GM19467 (cell line): Measurements from ENCODE around the gene RUBCN.
"Not testable (repeated sequence)": the region's sequence is repeated elsewhere in the genome, so short reads cannot be mapped to it uniquely, and the experiment has no call there.

ENCODE experiments used
- ATAC-seq: cut with Tn5 transposase; IDR thresholded peaks from one replicate; pipeline ENCODE4 v1.9.1; 2021; ENCODE audit warnings: mild to moderate bottlenecking, moderate library complexity; ENCODE audit not compliant: unreplicated experiment

RUBCN gene

DNA sequence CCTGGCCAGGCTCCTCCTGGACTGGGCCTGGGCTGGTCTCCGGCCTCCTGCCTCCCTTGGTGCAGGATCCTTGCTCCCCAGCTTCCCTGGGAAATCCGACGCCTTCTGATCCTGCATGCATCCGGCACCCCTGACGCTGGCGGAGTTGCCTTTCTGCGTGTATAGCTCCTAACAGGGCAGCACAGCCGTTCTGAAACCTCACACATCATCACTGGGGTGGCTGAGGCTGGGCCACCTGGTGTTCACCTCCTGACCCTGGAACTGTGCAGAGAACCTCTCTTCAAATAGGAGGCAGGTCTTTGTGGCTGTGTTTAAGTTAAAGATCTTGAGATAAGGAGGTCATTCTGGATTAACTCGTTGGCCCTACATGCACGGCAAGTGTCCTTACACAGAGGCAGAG lies 77.6 kb downstream of the RUBCN start:
- ATAC-seq, result peak; percentile 44

DNA sequence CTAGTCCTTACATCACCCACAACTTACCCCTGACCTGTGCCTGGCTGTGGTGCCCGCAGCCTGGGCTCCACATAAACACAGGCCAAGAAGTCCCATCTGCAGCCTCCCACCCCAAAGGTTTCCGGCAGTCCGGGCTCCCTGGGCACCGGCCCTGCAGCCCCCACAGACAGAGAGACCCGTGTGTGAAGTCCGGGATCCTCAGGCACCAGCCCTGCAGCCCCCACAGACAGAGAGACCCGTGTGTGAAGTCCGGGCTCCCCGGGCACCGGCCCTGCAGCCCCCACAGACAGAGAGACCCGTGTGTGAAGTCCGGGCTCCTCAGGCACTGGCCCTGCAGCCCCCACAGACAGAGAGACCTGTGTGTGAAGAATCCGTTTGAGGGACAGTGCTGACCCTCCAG lies 78.0 kb downstream of the RUBCN start:
- ATAC-seq, result not testable (repeated sequence)

DNA sequence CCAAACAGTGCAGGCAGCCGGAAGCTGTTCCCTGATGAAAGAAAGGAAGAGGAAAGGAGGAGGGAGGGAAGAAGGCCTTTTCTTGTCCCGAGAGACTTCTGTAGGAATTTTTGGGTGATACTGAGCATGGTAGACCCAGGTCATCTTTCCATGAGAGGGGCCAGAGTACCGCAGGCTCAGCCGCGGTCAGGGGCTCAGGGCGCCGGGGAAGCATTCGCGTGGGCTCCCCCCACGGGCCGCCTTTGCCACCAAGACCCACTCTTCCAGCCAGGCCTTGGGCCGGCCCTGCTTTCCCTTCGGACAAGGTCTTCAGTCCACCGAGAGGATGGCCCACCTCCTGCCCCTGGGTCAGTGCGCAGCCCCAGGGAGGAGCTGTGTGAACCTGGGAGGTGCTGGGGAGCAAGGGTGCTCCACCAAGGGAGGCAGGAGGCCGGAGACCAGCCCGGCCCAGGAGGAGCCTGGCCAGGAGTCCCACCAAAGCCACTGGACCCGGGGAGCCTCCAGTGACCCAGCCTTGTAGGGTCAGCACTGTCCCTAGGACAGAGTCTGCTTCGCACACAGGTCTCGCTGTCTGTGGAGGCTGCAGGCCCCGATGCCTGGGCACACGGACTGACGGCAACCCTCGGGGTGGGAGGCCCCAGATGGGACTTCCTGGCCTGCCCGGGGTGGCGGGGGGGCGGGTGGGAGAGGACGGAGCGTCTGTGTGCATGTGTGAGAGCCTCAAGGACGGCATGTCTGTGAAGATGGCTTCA lies 79.0 kb downstream of the RUBCN start:
- not testable (repeated sequence) for ATAC-seq

DNA sequence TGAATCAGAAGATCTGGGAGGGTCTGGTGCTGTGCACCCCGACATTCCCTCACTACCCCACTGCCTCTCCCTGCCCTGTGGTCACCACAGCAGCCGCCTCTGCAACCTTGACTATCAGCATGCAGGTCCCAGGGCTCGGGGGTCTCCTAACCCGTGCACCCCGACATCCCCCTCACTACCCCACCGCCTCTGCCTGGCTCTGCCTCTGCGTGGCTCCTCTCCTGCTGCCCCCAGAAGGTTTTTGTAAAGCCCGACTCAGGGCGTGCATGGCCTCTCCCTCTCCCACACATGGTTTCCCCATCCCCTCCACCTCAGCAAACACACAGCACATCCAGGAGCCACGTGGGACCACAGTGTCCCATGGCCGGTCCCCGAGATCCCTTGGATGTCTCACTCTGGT lies 79.7 kb downstream of the RUBCN start:
- ATAC-seq, result not testable (repeated sequence)

DNA sequence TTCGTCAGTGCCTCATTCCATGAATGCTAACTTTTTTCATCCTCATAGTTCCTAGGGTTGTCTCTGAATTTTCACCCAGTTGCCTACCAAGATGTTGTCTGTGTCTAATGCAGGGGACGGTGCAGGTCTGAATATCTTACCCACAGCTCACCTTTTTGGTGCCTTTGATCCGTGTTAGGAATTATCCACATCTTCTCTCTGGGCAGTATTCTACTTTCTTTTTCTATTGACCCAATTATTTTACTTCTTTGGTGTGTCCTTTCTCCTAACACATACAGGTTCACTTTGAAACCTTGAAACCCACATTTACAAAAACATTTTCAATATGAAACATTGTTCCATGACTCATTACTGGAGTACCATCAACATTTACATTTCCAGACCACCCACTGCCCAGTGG lies 80.6 kb downstream of the RUBCN start:
- not testable (repeated sequence) for ATAC-seq

DNA sequence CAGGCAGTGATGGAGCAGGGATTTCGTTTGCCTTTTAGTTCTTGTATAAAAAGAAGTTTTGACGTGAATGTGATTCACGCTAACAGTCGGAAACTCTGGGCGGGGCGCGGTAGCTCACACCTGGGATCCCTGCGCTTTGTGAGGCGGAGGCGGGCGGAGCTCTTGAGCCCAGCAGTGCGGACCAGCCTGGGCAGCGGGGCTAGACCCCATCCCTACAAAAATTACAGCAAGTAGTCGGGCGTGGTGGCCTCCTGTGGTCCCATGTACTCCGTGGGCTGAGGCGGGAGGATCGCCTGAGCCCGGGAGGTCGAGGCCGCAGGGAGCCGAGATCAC lies 81.7 kb downstream of the RUBCN start:
- ATAC-seq, result peak; percentile 27

DNA sequence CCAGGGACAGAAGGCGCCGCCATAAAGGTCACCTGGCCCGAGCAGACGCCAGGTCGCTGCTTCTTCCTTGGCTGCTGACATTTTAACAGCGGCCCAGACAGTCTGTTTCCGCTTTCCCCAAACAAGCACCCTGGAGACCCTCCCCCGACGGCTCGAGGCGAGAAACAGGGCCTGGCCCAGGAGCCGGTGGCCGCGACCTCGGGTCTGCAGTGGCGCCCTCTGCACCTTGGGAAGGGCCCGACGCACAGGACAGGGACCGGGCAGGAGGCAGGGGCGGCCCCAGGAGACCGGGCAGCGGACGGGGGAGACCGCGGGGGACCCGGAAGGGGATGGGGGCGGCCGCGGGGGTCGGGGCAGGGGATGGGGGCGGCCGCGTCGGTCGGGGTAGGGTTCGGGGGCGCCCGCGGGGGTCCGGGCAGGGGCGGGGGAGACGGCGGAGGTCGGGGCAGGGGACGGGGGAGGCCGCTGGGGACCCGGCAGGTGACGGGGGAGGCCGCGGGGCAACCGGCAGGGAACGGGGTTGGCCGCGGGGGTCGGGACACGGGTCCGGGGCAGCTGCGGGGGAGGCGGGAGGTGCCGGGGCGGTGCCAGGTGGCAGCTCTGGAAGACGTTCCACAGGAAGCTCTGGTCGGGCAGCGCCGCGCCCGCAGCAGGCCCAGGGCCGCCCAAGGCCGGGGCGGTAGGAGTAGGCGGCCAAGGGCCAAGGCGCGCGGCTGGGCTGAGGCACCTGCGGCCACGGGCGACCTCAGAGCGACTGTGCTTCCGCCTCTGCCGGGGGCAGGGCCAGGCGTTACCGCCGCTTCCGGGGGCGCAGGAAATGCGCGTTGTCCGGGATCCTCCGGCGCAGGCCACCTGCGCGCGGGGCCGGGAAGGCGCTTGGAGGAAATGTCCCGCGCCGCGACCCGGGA lies 82.4 kb downstream of the RUBCN start:
- peak; percentile 95 for ATAC-seq

DNA sequence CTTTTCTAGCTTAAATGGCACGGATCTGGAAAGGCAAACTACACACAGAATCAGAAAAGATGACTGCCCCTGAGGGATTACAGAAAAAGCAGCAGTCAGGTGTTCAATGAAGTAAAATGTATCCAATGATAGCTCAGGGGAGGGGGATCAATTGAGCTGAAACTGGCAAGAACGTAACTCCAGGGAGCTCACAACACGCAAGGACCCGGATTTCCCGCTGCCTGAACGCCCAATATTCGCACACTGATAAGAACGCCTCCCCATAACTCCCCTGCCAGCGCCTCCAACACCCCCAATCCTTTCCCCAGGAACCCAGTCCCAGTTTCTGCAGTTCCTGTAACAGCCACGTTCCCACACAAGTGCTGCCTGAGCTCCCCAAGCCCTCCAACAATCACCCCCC lies 83.8 kb downstream of the RUBCN start:
- ATAC-seq, result not testable (repeated sequence)

DNA sequence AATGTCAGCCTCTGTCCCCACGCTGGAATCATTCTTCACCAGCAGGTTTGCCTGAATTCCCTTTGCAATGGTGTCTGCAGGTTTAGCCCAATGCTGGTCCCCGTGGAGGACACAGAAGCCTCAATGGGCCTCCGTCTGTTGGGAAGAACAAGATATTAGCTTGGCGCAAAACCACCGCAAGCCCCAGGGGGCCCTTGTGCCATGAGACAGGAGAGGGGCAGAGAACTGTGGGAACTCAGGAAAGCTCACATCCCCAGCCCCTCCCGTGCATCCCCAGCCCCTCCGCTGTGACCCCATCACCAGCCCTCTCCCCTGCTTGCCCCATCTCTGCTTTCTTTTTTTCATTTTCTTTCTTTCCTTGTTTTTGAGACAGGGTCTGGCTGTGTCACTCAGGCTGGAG lies 89.1 kb downstream of the RUBCN start:
- not testable (repeated sequence) for ATAC-seq

DNA sequence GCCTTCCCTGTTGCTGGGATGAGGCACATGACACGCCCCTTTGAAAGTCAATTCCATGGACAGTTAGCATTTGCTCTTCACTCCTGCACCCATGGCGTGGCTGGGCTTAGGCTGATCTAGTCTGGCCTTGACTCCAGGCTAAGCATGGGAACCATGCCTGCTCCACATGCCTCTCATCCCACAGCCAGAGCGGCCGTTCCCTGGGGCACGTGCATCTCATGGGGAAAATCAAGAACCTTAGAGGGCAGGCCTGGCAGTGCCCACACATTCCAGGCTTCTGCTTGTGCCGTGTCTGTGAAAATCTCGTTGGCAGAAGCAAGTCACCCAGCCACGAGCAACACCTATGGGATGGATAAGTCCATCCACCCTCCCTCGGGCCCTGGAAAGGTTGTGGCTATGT lies 89.5 kb downstream of the RUBCN start:
- ATAC-seq, result not testable (repeated sequence)

DNA sequence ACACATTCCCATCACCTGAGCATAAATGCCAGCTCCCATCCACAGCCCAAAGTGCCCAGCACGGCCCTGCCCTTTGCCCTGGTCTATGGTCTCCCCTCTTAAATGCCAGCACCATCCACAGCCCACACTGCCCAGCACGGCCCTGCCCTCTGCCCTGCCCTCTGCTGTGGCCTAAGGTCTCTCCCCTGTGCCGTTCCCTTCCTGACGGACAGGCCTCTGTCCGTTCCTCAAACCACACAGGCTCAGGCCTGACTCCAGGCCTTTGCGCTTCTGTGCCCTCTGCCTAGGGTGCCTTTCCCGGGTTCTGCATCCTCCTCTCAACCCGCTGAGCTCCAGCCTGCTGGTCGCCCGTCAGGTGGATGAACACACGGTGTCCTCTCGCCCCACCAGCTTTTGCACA lies 90.4 kb downstream of the RUBCN start:
- ATAC-seq, result not testable (repeated sequence)

DNA sequence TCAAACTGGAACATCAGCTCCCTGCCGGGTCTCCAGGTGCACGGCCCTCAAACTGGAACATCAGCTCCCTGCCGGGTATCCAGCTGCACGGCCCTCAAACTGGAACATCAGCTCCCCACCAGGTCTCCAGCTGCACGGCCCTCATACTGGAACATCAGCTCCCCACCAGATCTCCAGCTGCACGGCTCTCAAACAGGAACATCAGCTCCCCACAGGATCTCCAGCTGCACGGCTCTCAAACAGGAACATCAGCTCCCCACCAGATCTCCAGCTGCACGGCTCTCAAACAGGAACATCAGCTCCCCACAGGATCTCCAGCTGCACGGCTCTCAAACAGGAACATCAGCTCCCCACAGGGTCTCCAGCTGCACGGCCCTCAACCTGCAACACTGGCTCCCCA lies 99.1 kb downstream of the RUBCN start:
- not testable (repeated sequence) for ATAC-seq

DNA sequence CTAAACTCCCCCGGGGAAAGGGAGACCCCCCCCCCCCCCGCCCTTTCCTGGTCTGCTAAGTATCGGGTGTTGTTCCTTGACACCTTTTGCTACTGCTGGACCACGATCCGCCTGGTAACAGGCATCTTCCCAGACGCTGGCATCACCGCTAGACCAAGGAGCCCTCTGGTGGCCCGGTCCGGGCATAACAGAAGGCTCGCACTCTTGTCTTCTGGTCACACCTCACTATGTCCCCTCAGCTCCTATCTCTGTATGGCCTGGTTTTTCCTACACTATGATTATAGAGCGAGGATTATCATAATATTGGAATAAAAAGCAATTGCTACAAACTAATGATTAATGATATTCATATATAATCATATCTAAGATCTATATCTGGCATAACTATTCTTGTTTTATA lies 104.7 kb downstream of the RUBCN start:
- not testable (repeated sequence) for ATAC-seq

DNA sequence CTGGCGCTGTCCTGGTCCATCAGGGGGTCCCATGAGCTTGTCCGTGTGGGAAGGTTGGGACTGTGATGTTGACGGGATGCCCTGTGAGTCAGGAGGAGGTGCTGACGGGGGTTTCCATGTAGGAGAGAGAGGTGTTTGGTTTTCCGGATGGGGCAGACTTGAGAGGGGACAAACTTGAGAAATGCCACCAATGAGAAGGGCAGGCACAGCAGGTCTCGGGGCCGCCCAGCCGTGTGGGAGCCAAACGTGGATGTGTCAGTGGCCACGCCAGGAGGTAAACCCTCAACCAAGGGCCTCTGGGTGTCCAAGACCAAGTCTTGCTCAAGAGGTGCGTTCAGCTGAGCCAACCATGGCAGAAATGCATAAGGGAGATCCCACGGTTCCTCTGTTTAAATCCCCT lies 105.9 kb downstream of the RUBCN start:
- not testable (repeated sequence) for ATAC-seq

DNA sequence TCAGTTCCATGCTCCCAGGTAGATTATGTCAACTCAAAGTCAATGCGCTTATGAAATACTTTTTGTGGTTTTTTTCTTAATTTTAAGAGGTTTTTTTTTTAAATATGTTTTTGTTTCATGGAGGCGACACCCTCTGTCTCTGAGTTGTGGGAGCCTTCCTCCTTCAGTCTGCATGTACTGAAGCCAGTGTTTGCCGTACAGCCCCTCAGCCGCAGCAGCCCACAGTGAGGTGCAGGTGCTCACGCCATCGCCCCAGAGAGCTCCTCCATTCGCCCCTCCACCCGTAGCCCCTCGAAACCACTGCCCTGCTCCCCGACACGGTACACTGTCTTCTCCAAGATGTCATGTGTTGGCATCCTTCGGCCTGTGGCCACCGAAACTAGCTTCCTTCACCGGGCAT lies 107.4 kb downstream of the RUBCN start:
- not testable (repeated sequence) for ATAC-seq

DNA sequence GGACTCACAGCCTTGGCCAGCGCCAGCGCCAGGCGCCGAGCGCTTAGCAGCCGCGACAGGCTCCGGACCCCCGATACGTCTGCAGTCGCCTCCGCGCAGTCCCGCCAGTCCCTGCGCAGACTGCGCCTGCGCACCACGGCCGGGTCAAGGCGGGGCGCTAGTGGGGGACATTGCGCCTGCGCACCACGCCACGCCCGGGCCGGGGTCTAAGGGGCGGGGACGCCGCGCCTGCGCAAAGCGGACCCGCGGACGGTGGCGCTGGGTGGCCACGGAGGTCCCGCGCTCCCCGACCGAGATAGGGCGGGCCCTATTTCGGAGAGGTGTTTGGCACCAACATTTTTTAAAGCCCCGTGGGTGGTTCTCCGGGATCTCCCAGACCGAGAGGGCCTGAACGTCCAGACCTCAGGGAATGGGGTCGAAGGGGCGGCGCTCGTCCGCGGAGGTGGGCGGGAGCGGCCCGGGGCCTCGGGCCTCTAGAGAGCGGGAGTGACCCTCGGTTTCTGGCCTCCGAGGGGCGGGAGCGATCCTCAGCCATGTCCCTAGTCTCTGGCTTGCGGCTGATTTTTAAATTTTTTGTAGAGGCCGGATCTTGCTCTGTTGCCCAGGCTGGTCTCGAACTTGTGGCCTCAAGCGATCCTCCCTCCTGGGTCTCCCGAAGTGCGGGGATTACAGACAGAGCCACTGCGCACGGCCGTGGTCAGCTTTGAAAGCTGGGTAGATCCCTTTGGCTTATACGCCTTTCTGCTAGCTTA lies 108.8 kb downstream of the RUBCN start:
- peak; percentile 84 for ATAC-seq

DNA sequence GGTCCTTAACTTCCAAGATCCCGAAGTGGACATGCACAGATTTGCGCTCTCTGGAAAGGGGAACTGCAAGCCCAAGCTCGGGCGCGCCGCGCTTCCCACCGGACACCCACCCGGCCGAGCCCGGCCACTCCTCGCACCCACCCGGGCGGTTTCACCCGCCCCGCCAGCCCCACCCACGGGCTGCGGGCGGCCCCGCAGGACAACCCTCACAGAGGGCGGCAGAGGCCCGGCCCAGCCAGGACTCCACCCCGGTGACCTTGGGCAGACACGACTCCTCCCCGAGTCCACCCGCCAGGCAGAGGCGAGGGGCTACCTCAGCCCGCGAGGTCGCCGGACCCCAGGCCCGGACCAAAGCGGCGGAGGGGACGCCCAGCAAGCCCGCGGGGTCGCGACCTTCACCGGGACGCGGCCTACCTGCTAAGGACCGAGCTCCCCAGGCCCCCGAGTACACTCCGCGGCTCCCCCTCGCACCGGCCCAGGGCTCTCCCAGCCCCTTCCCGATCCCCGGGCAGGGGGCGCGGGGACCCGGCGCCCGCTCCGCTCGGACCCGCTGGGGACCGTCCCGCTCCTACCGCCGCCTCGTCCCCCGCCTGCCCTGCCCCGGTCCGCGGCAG lies 109.4 kb downstream of the RUBCN start:
- peak; percentile 39 for ATAC-seq

DNA sequence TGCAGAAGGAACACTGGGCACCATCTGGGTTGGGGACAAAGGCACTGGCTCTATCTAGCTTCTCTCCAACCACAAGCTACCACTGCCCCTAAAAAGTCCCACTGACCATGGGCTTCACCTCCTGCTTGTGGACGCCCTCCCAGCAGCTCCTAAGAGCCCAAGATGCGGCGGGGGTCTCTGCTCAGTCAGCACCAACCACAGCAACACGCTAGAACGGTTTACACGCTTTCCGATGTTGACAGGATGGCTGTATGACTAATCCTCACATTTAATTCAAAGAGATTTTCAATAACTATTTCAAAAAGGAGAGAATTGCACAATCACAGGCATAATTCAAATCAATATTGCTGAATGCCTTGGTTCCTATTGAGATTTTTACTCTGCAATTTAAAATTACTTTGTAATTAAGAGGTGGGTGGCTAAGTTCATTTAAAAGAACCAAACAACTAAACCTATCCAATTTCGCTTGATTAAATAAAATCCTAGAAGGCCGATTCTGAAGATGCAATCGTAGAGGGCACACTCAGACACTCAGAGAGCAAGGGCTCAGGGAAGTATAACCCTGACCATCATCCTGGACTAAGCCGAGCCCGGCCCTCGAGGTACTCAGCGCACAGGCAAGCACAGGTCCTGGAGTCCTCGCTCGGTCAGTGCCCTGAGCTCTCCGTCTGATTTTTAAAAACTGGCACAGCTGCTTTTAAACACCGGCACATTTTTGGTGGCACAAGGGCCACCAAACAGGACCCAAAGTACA lies 110.1 kb downstream of the RUBCN start:
- peak; percentile 36 for ATAC-seq

DNA sequence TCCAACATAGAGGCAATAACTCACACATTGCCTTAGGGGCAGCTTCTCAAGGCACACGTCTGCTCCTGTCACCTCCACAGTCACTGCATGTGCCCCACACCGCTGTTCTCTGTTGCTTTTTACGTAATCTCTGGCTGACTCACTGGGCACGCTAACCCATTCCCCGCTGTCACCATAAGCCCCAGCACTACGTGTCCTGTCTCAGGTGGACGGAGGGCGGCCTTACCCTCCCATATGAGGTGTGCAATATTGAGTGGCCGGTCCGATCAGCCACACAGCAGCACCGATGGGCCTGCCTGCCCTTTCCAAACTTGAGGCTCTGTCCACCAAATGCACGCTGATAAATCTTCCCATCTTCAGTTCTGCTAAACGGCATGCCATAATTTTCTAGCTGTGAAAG lies 115.2 kb downstream of the RUBCN start:
- not testable (repeated sequence) for ATAC-seq
